H54 (cell line): ENCODE results near the gene ADAMTSL3.

ENCODE experiments used
- DNase-seq: peaks from one replicate; pipeline ENCODE4 v3.0.0; 2011; ENCODE audit warnings: low spot score, mixed read lengths; ENCODE audit not compliant: insufficient read length
- FAIRE-seq: peaks from 3 replicates; lab custom pipeline; 2011; peaks lifted over from hg19 to GRCh38; lab: Jason Lieb, UNC
- POLR2A ChIP-seq: IDR thresholded peaks from 2 replicates; pipeline ENCODE4 v1.6.1; 2011; ENCODE audit warnings: low read depth, mild to moderate bottlenecking, low read length

The ADAMTSL3 gene

GRCh38 chr15:83892498-83892897 lies 238.6 kb downstream of the ADAMTSL3 start:
- FAIRE-seq (no peak), DNase-seq (no peak)
- no peak for TF ChIP-seq POLR2A

- no peak for TF ChIP-seq POLR2A
- no peak for FAIRE-seq
- no peak for DNase-seq
Observed at GRCh38 chr15:83893308-83893707, 239.4 kb downstream of the ADAMTSL3 start.

GRCh38 chr15:83897037-83897436 lies 243.1 kb downstream of the ADAMTSL3 start:
- no peak for DNase-seq
- no peak for FAIRE-seq
- no peak for TF ChIP-seq POLR2A

GRCh38 chr15:83898361-83898760 lies 244.4 kb downstream of the ADAMTSL3 start:
- TF ChIP-seq POLR2A, result no peak
- FAIRE-seq (no peak), DNase-seq (no peak)

GRCh38 chr15:83899670-83900069 lies 245.7 kb downstream of the ADAMTSL3 start:
- no peak for TF ChIP-seq POLR2A
- no peak for FAIRE-seq
- no peak for DNase-seq

GRCh38 chr15:83904107-83905040 lies 250.5 kb downstream of the ADAMTSL3 start:
- FAIRE-seq, result no peak
- no peak for TF ChIP-seq POLR2A
- DNase-seq, result no peak

GRCh38 chr15:83905556-83906273 lies 251.8 kb downstream of the ADAMTSL3 start:
- DNase-seq, result no peak
- no peak for TF ChIP-seq POLR2A
- no peak for FAIRE-seq

GRCh38 chr15:83911345-83911744 lies 257.4 kb downstream of the ADAMTSL3 start:
- no peak for TF ChIP-seq POLR2A
- DNase-seq (no peak), FAIRE-seq (no peak)

- FAIRE-seq (no peak), DNase-seq (no peak)
- TF ChIP-seq POLR2A, result no peak
Observed at GRCh38 chr15:83912343-83912742, 258.4 kb downstream of the ADAMTSL3 start.

- no peak for FAIRE-seq
Observed at GRCh38 chr15:83913034-83913632, 259.2 kb downstream of the ADAMTSL3 start.

GRCh38 chr15:83914906-83915305 lies 261.0 kb downstream of the ADAMTSL3 start:
- TF ChIP-seq POLR2A, result no peak
- DNase-seq (no peak), FAIRE-seq (no peak)

More at GRCh38 chr15:83913034-83913632, 259.2 kb downstream of the ADAMTSL3 start:
- DNase-seq, result no peak
- no peak for TF ChIP-seq POLR2A

- DNase-seq, result no peak
- no peak for FAIRE-seq
- TF ChIP-seq POLR2A, result no peak
Observed at GRCh38 chr15:83917432-83917831, 263.5 kb downstream of the ADAMTSL3 start.

- no peak for FAIRE-seq
- TF ChIP-seq POLR2A, result no peak
- no peak for DNase-seq
Observed at GRCh38 chr15:83918011-83918410, 264.1 kb downstream of the ADAMTSL3 start.

GRCh38 chr15:83919319-83919830 lies 265.5 kb downstream of the ADAMTSL3 start:
- no peak for TF ChIP-seq POLR2A
- DNase-seq (no peak), FAIRE-seq (no peak)
